MM.1S (cell line): ENCODE results near the gene DGKI.

Experiments used
- DNase-seq: peaks from one replicate; pipeline ENCODE4 v3.0.0-alpha.2; 2015
- H2AFZ ChIP-seq: fragments of 300-600 bp; sonication (generic); 2 replicates; pipeline ENCODE4 v1.6.0; 2016; ENCODE audit warnings: antibody characterized with exemption, low read length
- H3F3A ChIP-seq: fragments of 300-600 bp; sonication (generic); 2 replicates; pipeline ENCODE4 v1.6.1; 2016; ENCODE audit warnings: mild to moderate bottlenecking, antibody characterized with exemption, low read length, moderate library complexity, mixed read lengths; ENCODE audit not compliant: insufficient read depth
- H3K27ac ChIP-seq: fragments of 300-600 bp; sonication (generic); 2 replicates; pipeline ENCODE4 v1.5.1; 2016; ENCODE audit warnings: mild to moderate bottlenecking, low read length
- H3K27me3 ChIP-seq: fragments of 300-600 bp; sonication (generic); replicated peaks from 2 replicates; pipeline ENCODE4 v1.6.0; 2016; ENCODE audit warnings: low read length; ENCODE audit not compliant: insufficient read depth
- H3K36me3 ChIP-seq: fragments of 300-600 bp; sonication (generic); replicated peaks from 2 replicates; pipeline ENCODE4 v1.6.1; 2016; ENCODE audit warnings: mild to moderate bottlenecking, low read length, mixed read lengths; ENCODE audit not compliant: insufficient read depth
- H3K4me1 ChIP-seq: fragments of 300-600 bp; sonication (generic); 2 replicates; pipeline ENCODE4 v1.6.1; 2016; ENCODE audit warnings: low read length, mixed read lengths
- H3K4me2 ChIP-seq: fragments of 300-600 bp; sonication (generic); 2 replicates; pipeline ENCODE4 v1.6.0; 2016; ENCODE audit warnings: low read depth, low read length
- H3K4me3 ChIP-seq: fragments of 300-600 bp; sonication (generic); 2 replicates; pipeline ENCODE4 v1.5.1; 2016; ENCODE audit warnings: low read length, mixed read lengths
- H3K79me2 ChIP-seq: fragments of 300-600 bp; sonication (generic); 2 replicates; pipeline ENCODE4 v1.6.1; 2016; ENCODE audit warnings: mixed run types, low read length, mixed read lengths
- H3K9ac ChIP-seq: fragments of 300-600 bp; sonication (generic); 2 replicates; pipeline ENCODE4 v1.6.1; 2016; ENCODE audit warnings: low read length, mixed read lengths
- H3K9me2 ChIP-seq: fragments of 300-600 bp; sonication (generic); replicated peaks from 2 replicates; pipeline ENCODE4 v1.6.1; 2016; ENCODE audit warnings: mild to moderate bottlenecking, low read length, mixed read lengths; ENCODE audit not compliant: insufficient read depth
- H3K9me3 ChIP-seq: fragments of 300-600 bp; sonication (generic); replicated peaks from 2 replicates; pipeline ENCODE4 v1.6.1; 2016; ENCODE audit warnings: mild to moderate bottlenecking, low read length, mixed read lengths; ENCODE audit not compliant: insufficient read depth
- H4K20me1 ChIP-seq: fragments of 300-600 bp; sonication (generic); 2 replicates; pipeline ENCODE4 v1.6.1; 2016; ENCODE audit warnings: mild to moderate bottlenecking, low read length, moderate library complexity, mixed read lengths; ENCODE audit not compliant: insufficient read depth
- EZH2 ChIP-seq: fragments of 300-600 bp; sonication (generic); optimal IDR thresholded peaks from 2 replicates; pipeline ENCODE3; 2017; ENCODE audit warnings: low read depth, mild to moderate bottlenecking, antibody characterized with exemption, low read length, mixed read lengths
- EZH2phosphoT487 ChIP-seq: fragments of 300-600 bp; sonication (generic); IDR thresholded peaks from 2 replicates; pipeline ENCODE4 v1.6.1; 2018; ENCODE audit warnings: antibody characterized with exemption, low read length
- TF ChIP-seq, protein P1 (sequence below): fragments of 300-600 bp; sonication (generic); IDR thresholded peaks from 2 replicates; pipeline ENCODE4 v1.5.1; 2016; ENCODE audit warnings: antibody characterized with exemption, low read length, mixed read lengths

Gene DGKI

DNA sequence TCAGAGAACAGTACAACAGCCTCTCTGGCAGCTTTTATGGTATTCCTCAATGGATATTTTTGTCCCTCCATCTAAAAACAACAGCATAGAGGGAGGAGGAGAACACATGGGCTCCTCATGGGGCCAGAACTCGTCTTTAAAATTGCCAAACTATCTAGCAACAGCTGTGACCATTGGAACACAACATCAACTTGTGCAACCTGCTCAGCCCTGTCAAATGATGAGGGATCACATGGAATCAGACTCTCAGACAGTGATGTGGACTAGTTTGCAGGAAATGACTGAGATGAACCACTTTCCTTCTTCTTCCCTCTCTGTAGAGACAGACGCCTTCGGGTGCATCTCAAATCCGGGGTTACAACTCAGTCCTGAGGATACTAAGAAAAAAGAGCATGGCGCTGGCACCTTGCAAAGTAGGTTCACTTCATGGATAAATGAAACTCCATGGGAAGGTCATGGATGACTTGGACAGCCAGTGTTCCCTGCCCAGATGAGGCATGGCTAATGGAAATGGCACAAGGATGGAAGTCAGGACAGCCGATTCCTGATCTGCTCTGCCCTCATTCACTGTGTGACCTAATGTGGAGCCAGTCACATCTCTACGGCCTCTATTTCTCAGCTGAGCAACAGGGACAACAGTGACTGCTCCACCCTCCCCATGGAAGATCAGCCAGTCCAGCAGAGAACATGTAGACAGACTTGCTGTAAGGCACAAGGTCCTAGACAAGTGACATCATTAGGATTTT is 24.6 kb upstream of the DGKI start:
- no peak overlapping the region for H2AFZ ChIP-seq
- no peaks in the 10 kb centered on the region for H3K9me2 ChIP-seq
- H3K27me3 ChIP-seq, result no peaks in the 10 kb centered on the region
- H3K9me3 ChIP-seq, result no peaks in the 10 kb centered on the region
- H3K27ac ChIP-seq, result no peak overlapping the region
- no peak overlapping the region for H3K4me3 ChIP-seq
- TF ChIP-seq, protein P1, sequence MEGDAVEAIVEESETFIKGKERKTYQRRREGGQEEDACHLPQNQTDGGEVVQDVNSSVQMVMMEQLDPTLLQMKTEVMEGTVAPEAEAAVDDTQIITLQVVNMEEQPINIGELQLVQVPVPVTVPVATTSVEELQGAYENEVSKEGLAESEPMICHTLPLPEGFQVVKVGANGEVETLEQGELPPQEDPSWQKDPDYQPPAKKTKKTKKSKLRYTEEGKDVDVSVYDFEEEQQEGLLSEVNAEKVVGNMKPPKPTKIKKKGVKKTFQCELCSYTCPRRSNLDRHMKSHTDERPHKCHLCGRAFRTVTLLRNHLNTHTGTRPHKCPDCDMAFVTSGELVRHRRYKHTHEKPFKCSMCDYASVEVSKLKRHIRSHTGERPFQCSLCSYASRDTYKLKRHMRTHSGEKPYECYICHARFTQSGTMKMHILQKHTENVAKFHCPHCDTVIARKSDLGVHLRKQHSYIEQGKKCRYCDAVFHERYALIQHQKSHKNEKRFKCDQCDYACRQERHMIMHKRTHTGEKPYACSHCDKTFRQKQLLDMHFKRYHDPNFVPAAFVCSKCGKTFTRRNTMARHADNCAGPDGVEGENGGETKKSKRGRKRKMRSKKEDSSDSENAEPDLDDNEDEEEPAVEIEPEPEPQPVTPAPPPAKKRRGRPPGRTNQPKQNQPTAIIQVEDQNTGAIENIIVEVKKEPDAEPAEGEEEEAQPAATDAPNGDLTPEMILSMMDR, result no peak
- no peak for TF ChIP-seq EZH2phosphoT487
- no peak for TF ChIP-seq EZH2
- H3F3A ChIP-seq, result no peaks in the 10 kb centered on the region
- no peaks in the 10 kb centered on the region for H3K79me2 ChIP-seq
- no peaks in the 10 kb centered on the region for H3K36me3 ChIP-seq
- no peak for DNase-seq
- H3K9ac ChIP-seq, result no peak overlapping the region
- no peaks in the 10 kb centered on the region for H4K20me1 ChIP-seq
- no peak overlapping the region for H3K4me2 ChIP-seq
- no peaks in the 10 kb centered on the region for H3K4me1 ChIP-seq

DNA sequence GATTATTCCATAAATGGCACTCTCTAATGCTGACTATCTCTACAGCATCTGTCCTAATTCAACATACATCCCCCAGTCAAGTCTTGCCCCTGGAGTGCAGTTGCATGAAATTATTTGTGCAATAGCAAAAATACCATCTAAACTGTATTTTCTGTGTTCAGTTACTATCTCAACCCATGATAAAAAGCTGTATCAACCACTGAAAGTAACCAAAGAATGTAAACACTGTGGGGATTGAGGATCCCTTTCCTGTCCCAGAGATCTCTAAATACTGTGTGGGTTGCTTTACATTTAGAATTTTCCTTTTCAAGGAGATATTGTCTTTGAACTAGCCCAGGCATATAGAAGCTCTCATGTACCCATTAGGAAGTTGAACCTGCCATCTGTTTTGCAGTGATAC is 23.9 kb upstream of the DGKI start:
- Histone ChIP-seq H4K20me1 (no peaks in the 10 kb centered on the region), H3K9me2 (no peaks in the 10 kb centered on the region), H3K4me3 (no peak overlapping the region), H3K79me2 (no peaks in the 10 kb centered on the region), H3K27me3 (no peaks in the 10 kb centered on the region), H3K9ac (no peak overlapping the region), H3F3A (no peaks in the 10 kb centered on the region), H3K36me3 (no peaks in the 10 kb centered on the region), H3K4me2 (no peak overlapping the region), H3K27ac (no peak overlapping the region), H3K4me1 (no peaks in the 10 kb centered on the region), H3K9me3 (no peaks in the 10 kb centered on the region), H2AFZ (no peak overlapping the region)
- no peak for DNase-seq
- TF ChIP-seq EZH2 (no peak), EZH2phosphoT487 (no peak)
- TF ChIP-seq, protein P1, result no peak

DNA sequence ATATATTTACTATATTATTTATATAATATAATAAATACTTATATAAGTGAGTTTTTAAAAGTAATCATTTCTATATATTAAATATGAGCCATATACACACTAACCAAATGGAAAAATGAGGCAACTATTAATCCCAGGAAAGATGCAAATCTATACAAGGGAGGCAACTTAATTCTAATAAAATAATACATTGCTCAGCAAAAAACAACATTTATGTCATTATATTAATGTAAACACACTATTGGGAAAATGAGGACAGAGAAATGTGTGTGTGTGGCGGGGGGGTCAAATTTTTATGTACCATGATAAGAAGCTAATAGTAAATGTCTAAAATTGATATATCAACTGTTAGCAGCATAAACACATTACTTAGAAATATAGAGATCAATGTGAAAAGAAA is 23.3 kb upstream of the DGKI start:
- Histone ChIP-seq H2AFZ (no peak overlapping the region), H4K20me1 (no peaks in the 10 kb centered on the region), H3K36me3 (no peaks in the 10 kb centered on the region), H3K27ac (no peak overlapping the region), H3K27me3 (no peaks in the 10 kb centered on the region), H3K9me2 (no peaks in the 10 kb centered on the region), H3K4me2 (no peak overlapping the region), H3F3A (no peaks in the 10 kb centered on the region), H3K4me3 (no peak overlapping the region), H3K9me3 (no peaks in the 10 kb centered on the region), H3K79me2 (no peaks in the 10 kb centered on the region), H3K4me1 (no peaks in the 10 kb centered on the region), H3K9ac (no peak overlapping the region)
- no peak for DNase-seq
- no peak for TF ChIP-seq EZH2
- TF ChIP-seq, protein P1, result no peak
- no peak for TF ChIP-seq EZH2phosphoT487
